CD4-positive, alpha-beta T cell treated with Interleukin-4 for 4 hours (primary cell): ENCODE data around the gene C4orf46.
A peak's percentile ranks its signal among the peaks of the same experiment; 100 is the strongest.
"Not testable (repeated sequence)": the region's sequence is repeated elsewhere in the genome, so short reads cannot be mapped to it uniquely, and the experiment has no call there.

Experiments used
- DNase-seq: peaks from one replicate; pipeline ENCODE4 v3.0.0-alpha.2; 2020

The C4orf46 gene

GRCh38 chr4:158671665-158671914, at the start of gene C4orf46:
Gene C4orf46, minus strand, starts transcription at chr4:158671887. Its CDS starts 86 bp downstream, at chr4:158671801.
- DNase-seq, result no peak

GRCh38 chr4:158715802-158716201, 44.1 kb upstream of the C4orf46 start:
- no peak for DNase-seq

GRCh38 chr4:158714937-158715336, 43.2 kb upstream of the C4orf46 start:
- DNase-seq, result no peak

GRCh38 chr4:158712622-158713021, 40.9 kb upstream of the C4orf46 start:
- not testable (repeated sequence) for DNase-seq

DNA sequence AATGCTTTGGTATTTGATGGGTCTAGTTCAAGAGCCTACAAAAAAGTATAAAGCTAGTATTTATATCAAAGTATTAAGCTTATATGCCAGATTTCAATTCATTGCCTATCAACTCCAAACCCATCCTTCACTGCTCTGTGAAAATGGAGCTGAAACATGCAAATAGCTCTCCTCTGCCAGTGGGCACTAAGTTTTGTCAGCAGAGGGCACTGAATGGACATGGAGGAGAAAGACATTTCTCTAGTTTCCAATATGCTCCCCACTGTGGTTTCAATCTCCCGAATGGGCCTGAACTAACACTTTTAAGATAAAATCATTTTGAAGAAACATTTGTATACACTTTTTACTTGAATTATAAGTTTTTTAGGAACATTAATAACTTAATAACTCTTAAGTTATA, 39.1 kb upstream of the C4orf46 start:
- no peak for DNase-seq

DNA sequence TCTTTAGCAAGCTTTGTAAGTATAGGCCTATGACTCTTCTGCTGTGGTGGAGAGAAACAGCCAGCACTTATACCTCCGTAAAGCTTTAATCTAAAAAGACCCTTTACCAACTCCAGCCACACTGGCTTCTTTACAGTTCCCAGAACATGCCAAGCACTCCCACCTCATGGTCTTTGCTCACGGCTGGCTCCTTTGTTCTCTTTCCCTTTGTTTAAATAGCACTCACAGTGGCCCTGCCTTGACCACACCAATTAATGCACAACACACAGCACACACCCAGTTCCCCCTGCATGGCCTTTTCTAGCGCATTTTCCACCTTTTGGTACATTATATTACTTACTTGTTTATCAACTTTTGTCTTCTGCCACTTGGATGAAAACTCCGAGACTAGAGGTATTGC, 32.6 kb upstream of the C4orf46 start:
- DNase-seq, result no peak

GRCh38 chr4:158688813-158689212, 17.1 kb upstream of the C4orf46 start:
- DNase-seq, result no peak

GRCh38 chr4:158682066-158682465, 10.4 kb upstream of the C4orf46 start:
- no peak for DNase-seq

DNA sequence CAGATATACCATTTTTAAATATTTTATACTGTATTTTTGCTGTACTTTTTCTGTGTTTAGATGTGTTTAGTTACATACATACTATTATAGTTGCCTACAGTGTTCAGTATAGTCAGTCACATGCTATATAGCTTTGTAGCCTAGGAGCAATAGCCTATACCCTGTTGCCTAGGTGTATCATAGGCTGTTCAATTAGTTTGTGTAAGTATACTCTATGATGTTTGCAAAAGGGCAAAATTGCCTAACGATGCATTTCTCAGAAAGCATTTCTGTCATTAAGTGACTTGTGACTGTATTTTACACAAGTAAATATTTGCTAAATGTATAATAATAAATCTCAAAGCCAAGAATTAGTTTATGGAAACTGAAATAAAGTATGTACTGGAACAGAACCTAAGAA, 9.9 kb upstream of the C4orf46 start:
- DNase-seq, result no peak

GRCh38 chr4:158678767-158679166, 7.1 kb upstream of the C4orf46 start:
- no peak for DNase-seq

DNA sequence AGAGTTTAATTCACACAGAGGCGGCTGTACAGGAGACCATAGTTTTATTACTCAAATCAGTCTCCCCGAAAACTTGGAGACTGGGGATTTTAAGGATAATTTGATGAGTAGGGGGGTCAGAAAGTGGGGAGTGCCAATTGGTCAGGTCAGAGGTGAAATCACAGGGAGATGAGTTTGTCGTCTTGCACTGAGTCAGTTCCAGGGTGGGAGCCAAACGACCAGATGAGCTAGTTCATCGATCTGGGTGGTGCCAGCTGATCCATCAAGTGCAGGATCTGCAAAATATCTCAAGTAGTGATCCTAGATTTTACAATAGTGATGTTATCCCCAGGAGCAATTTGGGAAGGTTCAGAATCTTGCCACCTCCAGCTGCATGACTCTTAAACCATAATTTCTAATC, 4.4 kb upstream of the C4orf46 start:
- no peak for DNase-seq

DNA sequence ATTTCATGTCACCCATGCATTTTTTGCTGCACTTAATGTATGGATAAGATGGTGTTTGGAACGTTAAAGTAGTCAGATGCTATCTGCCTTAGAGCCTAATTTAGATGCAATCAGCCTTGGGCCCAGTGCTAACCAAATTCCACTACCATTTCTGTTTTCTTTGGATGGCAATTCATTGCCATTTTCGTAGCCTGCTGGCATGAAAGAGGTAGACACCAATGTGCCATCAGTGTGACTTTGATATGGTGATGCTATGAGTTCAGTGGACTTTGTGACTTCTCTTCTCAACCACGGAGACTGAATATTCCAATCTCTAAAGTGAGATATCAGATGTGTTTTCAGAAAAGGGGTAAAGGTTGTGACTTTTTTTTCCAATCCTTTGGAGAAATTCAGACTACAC, 1.9 kb upstream of the C4orf46 start:
- no peak for DNase-seq

DNA sequence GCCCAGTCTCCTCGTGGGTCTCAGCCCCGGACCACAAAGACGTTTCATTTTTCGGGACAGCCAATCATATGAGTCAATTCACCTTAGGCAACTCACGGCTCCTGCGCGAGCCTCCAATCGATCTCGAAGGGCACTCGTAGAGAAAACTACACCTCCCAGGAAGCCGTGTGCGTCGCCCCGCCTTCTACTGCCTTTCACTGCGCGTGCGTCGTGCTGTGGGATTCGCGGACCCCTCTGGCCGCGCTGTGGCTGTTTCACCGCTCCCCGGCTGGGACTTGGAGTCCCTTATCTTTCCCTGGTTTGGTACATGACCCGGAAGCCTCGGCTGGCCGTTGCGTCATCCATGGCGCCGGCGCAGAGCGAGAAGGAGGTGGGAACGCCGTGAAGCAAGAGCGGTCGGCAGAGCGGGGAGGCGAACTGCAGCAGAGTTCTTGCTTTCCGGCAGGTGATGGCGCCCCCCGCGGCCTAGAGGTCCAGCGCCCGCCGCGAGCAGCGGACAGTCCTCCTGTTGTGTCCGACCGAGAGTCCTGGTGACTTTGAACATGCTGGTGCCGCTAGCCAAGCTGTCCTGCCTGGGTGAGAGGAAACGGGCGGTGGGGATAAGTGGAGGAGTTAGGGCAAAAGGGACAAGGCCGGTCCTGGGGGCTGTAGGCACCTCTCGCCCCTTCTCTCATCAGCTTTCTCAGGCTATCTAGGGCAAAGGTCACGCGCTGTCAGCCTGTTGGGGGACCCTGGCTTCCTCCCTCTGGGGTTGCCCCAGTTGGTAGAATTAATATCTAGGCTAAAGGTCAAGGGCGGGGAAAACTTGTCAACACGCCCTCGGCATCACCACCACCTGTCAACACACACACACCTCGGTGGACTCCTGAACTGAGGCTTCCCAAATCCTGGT, 474 bp upstream of the C4orf46 start, which contains the start of gene ETFDH:
Gene ETFDH (plus strand): TSS at position 382 of the 892 bp plus-strand sequence. CDS start 161 bp downstream, at position 543.
- peak; percentile 100 for DNase-seq

DNA sequence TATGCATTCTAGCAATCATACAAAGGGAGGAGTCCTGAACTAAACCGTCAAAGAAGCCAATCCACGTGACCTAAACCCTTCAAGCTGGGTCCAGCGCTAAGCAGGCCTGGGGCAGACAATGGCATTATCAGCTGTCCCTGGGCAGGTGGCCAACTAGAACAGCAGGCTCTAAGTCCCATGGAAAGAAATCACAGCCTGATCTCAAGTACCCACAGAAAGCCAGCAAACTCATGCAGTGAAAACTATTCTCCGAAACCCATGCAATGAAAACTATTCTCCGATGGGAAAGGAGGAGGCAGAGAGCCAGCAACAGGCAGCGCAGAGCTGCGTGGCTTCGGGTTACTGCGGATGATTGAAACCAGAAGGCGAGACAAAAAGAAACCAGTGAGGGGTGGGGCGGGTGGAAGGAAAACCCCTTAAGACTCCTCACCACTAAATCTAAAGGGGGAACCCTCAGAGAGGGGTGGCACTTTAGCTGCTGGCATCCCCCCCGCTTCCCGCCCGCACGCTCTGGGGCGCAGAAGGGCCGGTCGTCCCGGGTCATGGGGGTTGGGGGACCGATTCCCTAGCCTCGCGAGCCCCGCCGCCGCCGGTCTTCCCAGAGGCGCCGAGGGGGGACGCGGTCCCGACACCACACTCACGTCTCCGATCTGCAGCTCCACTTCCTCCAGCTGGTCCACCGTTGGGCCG, 567 bp downstream of the C4orf46 start:
- peak; percentile 48 for DNase-seq

- DNase-seq, result no peak
These were observed 2.4 kb downstream of the C4orf46 start for GRCh38 chr4:158669310-158669709.

GRCh38 chr4:158667651-158668198, 4.0 kb downstream of the C4orf46 start:
- peak; percentile 27 for DNase-seq

DNA sequence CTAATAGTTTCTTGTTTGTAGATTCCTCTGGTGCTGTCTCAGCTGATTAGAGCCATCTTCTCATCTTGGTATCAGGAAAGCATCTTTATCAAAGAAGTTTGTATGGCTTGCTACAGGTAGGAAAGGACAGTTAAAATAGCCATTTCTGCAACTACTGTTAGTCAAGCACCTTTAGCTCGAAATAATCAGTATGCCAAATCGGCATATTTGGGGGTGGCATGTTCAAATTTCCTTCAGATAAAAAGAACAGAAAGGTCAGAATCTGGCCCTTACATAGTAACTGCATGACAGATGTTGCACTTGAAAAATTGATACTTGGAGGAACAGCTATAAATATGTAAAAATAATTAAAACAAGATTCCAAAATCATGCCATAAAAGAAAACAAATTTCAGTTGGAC, 4.8 kb downstream of the C4orf46 start:
- DNase-seq, result no peak

DNA sequence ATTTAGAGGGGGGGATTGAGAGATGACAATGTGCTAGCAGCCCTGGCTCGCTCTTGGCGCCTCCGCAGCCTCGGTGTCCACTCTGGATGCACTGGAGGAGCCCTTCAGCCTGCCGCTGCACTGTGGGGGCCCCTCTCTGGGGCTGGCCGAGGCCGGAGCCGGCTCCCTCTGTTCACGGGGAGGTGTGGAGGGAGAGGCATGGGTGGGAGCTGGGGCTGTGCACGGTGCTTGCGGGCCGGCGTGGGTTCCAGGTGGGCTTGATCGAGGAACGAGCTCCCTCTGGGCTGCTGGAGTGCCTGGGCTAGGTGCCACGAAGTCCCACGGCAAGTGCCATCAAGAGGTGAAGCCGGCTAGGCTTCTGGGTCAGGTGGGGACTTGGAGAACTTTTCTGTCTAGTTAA, 6.9 kb downstream of the C4orf46 start:
- no peak for DNase-seq

DNA sequence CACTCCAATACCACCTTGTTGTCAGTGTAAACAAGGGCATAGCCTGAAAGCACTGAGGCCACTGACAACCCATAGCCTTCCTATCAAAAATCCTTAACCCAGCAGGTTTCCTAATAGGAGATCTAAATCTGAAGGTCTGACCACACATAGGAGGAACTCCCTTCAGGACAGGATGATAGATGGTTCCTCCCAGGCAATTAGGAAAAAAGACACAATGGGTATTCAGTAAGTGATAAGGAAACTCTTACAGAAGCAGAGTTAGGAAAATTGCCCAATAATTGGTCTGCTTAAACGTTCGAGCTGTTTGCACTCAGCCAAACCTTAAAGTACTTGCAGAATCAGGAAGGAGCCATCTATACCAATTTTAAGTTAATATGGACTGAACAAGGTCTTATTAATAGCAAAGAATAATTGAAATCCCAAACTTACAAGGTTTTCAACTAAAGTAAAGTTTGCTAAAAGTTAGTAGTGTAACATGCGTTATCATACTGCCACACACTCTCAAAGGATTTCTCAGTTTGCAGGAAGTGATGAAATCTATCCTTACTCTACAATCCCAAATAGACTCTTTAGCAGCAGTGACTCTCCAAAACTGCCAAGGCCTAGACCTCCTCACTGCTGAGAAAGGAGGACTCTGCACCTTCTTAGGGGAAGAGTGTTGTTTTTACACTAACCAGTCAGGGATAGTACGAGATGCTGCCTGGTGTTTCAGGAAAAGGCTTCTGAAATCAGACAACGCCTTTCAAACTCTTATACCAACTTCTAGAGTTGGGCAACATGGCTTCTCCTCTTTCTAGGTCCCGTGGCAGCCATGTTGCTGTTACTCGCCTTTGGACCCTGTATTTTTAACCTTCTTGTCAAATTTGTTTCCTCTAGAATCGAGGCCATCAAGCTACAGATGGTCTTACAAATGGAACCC, 7.7 kb downstream of the C4orf46 start:
- not testable (repeated sequence) for DNase-seq

DNA sequence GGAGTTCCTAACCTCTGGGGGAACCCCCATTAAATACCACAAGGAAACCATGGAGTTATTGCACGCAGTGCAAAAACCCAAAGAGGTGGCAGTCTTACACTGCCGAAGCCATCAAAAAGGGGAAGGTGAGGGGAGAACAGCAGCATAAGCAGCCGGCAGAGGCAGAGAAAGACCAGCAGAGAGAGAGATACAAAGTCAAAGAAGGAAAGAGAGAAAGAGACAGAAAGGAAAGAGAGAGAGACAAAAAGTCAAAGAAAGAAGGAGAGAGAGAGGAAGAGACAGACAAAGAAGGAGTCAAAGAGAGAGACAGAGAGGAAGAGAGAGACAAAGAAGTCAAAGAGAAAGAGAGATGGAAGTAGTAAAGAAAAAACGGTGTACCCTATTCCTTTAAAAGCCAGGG, 8.4 kb downstream of the C4orf46 start:
- DNase-seq, result not testable (repeated sequence)

- no peak for DNase-seq
These were observed 14.4 kb downstream of the C4orf46 start for GRCh38 chr4:158657291-158657690.

DNA sequence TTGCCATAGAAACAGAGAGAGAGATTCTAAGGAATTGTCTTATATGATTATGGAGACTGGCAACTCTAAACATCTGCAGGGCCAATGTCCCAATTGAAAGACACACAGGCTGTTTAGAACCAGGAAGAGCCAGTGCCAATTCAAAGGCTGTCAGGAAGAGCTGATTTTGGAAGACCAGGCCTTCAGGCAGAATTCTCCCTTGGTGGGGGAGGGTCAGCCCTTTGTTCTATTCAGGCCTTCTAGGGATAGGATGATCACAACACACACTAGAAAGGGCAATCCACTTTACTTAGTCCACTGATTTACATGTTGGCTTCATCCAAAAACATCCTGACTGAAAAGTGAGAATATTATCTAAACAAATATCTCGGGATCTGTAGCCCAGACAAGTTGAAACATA, 15.2 kb downstream of the C4orf46 start:
- DNase-seq, result no peak

DNA sequence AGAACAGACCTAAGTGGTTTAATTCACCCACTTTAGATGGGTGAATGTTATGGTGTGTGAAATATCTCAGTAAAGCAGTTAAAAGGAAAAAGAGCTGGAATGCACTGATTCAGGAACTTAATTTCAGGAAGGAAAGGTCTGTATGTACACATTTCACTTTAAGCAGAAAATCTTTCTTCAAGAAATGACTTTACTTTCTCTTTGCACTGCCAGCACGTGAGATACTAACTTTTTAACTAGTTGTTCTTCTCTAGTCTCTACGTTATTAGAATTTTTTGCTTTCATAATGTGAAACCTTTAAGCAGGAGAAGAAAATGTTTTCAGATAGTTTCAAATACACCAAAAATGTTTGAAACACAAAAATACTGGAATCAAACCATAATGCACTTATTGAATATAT, 18.8 kb downstream of the C4orf46 start:
- peak; percentile 1 for DNase-seq
